HUES48 (cell line): ENCODE data around the gene DDX53.

Experiments
- H3K27ac ChIP-seq: one replicate; pipeline ENCODE4 v1.7.0; 2013; ENCODE audit warnings: low read depth, low read length, inconsistent platforms
- H3K27me3 ChIP-seq: 2 replicates; pipeline ENCODE4 v1.6.1; 2013; ENCODE audit warnings: mild to moderate bottlenecking, low read length; ENCODE audit not compliant: control insufficient read depth, insufficient read depth
- H3K36me3 ChIP-seq: 2 replicates; pipeline ENCODE4 v1.6.1; 2013; ENCODE audit warnings: low read length; ENCODE audit not compliant: control insufficient read depth, insufficient read depth
- H3K4me1 ChIP-seq: 2 replicates; pipeline ENCODE4 v1.6.1; 2013; ENCODE audit warnings: mild to moderate bottlenecking, low read length; ENCODE audit not compliant: control insufficient read depth, insufficient read depth
- H3K4me3 ChIP-seq: 2 replicates; pipeline ENCODE4 v1.5.1; 2013; ENCODE audit warnings: mild to moderate bottlenecking, low read depth, low read length
- H3K9ac ChIP-seq: 2 replicates; pipeline ENCODE4 v1.6.1; 2013; ENCODE audit warnings: mild to moderate bottlenecking, low read depth, low read length, moderate library complexity
- H3K9me3 ChIP-seq: 2 replicates; pipeline ENCODE4 v1.6.1; 2013; ENCODE audit warnings: low read length; ENCODE audit not compliant: control insufficient read depth, insufficient read depth

Gene DDX53

DNA sequence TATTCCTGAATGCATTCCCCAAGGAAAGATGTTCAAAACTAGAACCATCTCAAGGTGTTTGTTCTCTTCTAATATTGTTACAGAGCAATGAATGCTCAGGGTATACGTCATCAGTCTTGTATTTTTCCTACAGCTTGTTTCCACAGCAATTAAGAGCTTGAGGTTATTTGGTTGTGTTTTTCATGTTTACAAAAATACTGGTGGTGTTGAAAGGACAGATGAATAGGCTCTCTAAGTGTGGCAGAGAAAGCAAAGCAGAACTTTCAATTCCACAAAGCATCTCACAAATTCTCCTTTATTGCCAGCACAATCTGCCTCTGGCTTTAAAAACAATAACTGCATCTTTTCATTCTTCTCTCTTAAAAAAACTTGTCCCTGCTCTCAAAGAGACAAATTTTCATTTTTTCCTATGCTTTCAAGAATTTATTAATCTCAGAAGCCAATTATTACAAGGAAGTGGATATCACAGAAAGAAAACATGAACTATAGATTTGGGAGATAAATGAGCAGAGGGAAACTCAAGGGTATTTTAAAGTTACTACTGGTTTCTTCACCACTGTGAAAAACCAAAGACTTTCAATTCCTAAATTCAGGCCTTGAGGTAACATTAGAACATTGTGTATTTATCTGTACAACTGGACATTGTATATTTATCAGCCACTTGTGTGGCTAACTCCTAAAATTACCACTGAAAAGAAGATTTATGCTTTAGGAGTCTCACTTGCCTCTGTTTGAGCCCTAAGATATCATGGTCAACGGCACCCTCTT, 49.2 kb downstream of the DDX53 start:
- Histone ChIP-seq H3K4me3 (no peak overlapping the region), H3K9me3 (no peaks in the 10 kb centered on the region), H3K27me3 (no peaks in the 10 kb centered on the region), H3K9ac (no peak overlapping the region), H3K27ac (no peak overlapping the region), H3K36me3 (no peaks in the 10 kb centered on the region), H3K4me1 (no peaks in the 10 kb centered on the region)

DNA sequence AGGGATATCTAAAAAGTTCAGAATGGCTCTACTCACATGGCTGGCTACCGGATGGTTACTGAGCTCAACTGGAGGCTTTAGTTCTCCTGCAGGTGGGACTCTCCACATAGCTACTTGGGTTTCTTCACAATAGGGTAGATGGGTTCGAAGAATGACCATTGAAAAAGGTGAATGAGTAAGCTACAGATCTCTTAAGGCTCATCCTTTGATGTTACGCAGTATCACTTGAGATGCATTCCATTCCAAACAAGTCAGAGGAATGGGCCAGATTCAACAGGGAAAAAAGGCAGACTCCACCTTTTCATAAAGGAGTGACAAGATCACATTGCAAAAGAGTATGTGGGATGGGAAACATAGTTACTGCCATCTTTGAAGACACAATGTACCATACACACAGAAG, 52.6 kb downstream of the DDX53 start:
- no peaks in the 10 kb centered on the region for H3K9me3 ChIP-seq
- no peaks in the 10 kb centered on the region for H3K36me3 ChIP-seq
- no peak overlapping the region for H3K27ac ChIP-seq
- H3K27me3 ChIP-seq, result peaks cover 1% of the 10 kb centered on the region; the same call in 1 of the 2 replicates
- H3K4me1 ChIP-seq, result no peaks in the 10 kb centered on the region
- H3K9ac ChIP-seq, result no peak overlapping the region
- no peak overlapping the region for H3K4me3 ChIP-seq
